DOHH2 (cell line): Measurements from ENCODE around the gene MRPL55.

Experiments used
- H3F3A ChIP-seq: fragments of 200-600 bp; sonication (generic), shearing (Covaris generic); 2 replicates; pipeline ENCODE4 v1.6.0; 2016; ENCODE audit warnings: antibody characterized with exemption, mild to moderate bottlenecking; ENCODE audit not compliant: control insufficient read depth, insufficient read depth
- H3K27ac ChIP-seq: fragments of 200-600 bp; sonication (generic); 2 replicates; pipeline ENCODE4 v1.5.1; 2014; ENCODE audit warnings: low read depth, mild to moderate bottlenecking, low read length, moderate library complexity
- H3K27me3 ChIP-seq: fragments of 200-600 bp; sonication (generic); 2 replicates; pipeline ENCODE4 v1.6.1; 2014; ENCODE audit warnings: mild to moderate bottlenecking, low read length, mixed read lengths; ENCODE audit not compliant: control insufficient read depth
- H3K36me3 ChIP-seq: fragments of 200-600 bp; sonication (generic); 2 replicates; pipeline ENCODE4 v1.6.1; 2014; ENCODE audit warnings: mild to moderate bottlenecking, low read length, moderate library complexity, mixed read lengths; ENCODE audit not compliant: control insufficient read depth
- H3K4me1 ChIP-seq: fragments of 200-600 bp; sonication (generic); 2 replicates; pipeline ENCODE4 v1.6.1; 2014; ENCODE audit warnings: mild to moderate bottlenecking, low read length, mixed read lengths; ENCODE audit not compliant: control insufficient read depth
- H3K4me2 ChIP-seq: fragments of 200-600 bp; sonication (generic); 2 replicates; pipeline ENCODE4 v1.6.0; 2014; ENCODE audit warnings: mild to moderate bottlenecking, low read length, moderate library complexity
- H3K4me3 ChIP-seq: fragments of 200-600 bp; sonication (generic); 2 replicates; pipeline ENCODE4 v1.5.1; 2014; ENCODE audit warnings: mild to moderate bottlenecking, low read length, mixed read lengths
- H3K79me2 ChIP-seq: fragments of 200-600 bp; sonication (generic); 2 replicates; pipeline ENCODE4 v1.6.1; 2014; ENCODE audit warnings: mild to moderate bottlenecking, low read length, mixed read lengths; ENCODE audit not compliant: control insufficient read depth
- H3K9me2 ChIP-seq: fragments of 200-600 bp; sonication (generic); replicated peaks from 2 replicates; pipeline ENCODE4 v1.6.1; 2014; ENCODE audit warnings: mild to moderate bottlenecking, low read length, mixed read lengths; ENCODE audit not compliant: control insufficient read depth
- H3K9me3 ChIP-seq: fragments of 200-600 bp; sonication (generic); 2 replicates; pipeline ENCODE4 v1.6.1; 2014; ENCODE audit warnings: antibody characterized with exemption, low read length, mixed read lengths; ENCODE audit not compliant: control insufficient read depth, insufficient read depth
- H4K20me1 ChIP-seq: fragments of 200-600 bp; sonication (generic); 2 replicates; pipeline ENCODE4 v1.6.0; 2014; ENCODE audit warnings: low read depth, mild to moderate bottlenecking, antibody characterized with exemption, low read length, moderate library complexity; ENCODE audit not compliant: control insufficient read depth, insufficient read depth
- EZH2phosphoT487 ChIP-seq: fragments of 200-600 bp; sonication (generic); IDR thresholded peaks from 2 replicates; pipeline ENCODE4 v1.6.1; 2017; ENCODE audit warnings: borderline replicate concordance, mild to moderate bottlenecking, antibody characterized with exemption, low read length, moderate library complexity, mixed read lengths
- TF ChIP-seq, protein P1 (sequence below): fragments of 200-600 bp; sonication (generic); IDR thresholded peaks from one replicate; pipeline ENCODE4 v1.5.1; 2014; ENCODE audit warnings: antibody characterized with exemption, mild to moderate bottlenecking, low read depth, low read length; ENCODE audit not compliant: poor library complexity, severe bottlenecking

The MRPL55 gene

DNA sequence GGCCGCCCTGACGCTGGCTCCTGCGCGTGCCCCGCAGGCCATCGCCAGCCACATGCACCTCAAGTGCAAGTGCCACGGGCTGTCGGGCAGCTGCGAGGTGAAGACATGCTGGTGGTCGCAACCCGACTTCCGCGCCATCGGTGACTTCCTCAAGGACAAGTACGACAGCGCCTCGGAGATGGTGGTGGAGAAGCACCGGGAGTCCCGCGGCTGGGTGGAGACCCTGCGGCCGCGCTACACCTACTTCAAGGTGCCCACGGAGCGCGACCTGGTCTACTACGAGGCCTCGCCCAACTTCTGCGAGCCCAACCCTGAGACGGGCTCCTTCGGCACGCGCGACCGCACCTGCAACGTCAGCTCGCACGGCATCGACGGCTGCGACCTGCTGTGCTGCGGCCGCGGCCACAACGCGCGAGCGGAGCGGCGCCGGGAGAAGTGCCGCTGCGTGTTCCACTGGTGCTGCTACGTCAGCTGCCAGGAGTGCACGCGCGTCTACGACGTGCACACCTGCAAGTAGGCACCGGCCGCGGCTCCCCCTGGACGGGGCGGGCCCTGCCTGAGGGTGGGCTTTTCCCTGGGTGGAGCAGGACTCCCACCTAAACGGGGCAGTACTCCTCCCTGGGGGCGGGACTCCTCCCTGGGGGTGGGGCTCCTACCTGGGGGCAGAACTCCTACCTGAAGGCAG is 50.0 kb downstream of the MRPL55 start:
- no peaks in the 10 kb centered on the region for H4K20me1 ChIP-seq
- no peak overlapping the region for H3K4me3 ChIP-seq
- H3K36me3 ChIP-seq: no peaks in the 10 kb centered on the region
- H3K9me2 ChIP-seq: no peaks in the 10 kb centered on the region
- no peaks in the 10 kb centered on the region for H3K9me3 ChIP-seq
- H3F3A ChIP-seq: no peaks in the 10 kb centered on the region
- H3K27me3 ChIP-seq: peaks cover 11% of the 10 kb centered on the region; the same call in 1 of the 2 replicates
- no peak overlapping the region for H3K4me2 ChIP-seq
- H3K79me2 ChIP-seq: no peaks in the 10 kb centered on the region
- 0 out of 2 replicates have a peak, but pooled peaks cover 3% of the 10 kb centered on the region for H3K4me1 ChIP-seq
- no peak overlapping the region for H3K27ac ChIP-seq
- no peak for TF ChIP-seq EZH2phosphoT487
- TF ChIP-seq, protein P1, sequence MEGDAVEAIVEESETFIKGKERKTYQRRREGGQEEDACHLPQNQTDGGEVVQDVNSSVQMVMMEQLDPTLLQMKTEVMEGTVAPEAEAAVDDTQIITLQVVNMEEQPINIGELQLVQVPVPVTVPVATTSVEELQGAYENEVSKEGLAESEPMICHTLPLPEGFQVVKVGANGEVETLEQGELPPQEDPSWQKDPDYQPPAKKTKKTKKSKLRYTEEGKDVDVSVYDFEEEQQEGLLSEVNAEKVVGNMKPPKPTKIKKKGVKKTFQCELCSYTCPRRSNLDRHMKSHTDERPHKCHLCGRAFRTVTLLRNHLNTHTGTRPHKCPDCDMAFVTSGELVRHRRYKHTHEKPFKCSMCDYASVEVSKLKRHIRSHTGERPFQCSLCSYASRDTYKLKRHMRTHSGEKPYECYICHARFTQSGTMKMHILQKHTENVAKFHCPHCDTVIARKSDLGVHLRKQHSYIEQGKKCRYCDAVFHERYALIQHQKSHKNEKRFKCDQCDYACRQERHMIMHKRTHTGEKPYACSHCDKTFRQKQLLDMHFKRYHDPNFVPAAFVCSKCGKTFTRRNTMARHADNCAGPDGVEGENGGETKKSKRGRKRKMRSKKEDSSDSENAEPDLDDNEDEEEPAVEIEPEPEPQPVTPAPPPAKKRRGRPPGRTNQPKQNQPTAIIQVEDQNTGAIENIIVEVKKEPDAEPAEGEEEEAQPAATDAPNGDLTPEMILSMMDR: no peak

DNA sequence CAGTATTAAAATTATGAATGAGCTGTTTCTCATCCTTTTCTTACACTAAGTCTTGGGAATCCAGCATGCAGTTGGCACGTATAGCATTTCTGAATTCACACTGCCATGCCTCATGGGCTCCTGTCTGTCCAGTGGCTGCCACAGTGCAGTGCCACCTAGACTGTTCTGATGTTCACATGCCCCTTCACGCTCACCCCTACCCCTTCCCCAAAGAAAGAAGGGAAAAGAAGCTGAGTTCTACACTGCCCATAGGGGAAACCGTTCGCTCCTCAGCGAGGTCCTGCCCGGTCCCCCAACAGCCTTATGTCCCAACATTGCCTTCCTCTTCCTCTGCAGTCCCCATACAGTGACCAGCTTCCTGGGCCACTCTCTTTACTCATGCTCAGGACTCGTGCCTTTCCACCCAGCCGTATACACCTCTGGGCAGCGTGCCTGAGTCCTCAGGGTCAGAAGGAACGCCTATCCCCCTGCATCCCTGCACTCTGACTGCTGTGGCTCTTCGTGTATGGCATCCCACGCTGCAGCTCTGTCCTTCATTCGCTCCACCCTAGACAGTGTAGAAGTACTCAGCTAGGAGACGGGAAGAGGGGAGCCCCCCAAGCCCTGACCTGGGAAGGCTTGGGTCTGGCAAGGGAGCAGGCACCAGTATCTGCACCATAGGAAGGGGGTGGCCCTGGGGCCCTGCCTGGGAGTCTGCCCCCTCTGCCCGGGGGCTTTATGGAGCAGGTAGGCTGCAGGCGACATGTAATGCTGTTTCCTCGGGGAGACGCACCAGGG is 50.7 kb downstream of the MRPL55 start:
- Histone ChIP-seq H3K9me3 (no peaks in the 10 kb centered on the region), H3K9me2 (no peaks in the 10 kb centered on the region), H4K20me1 (no peaks in the 10 kb centered on the region), H3F3A (no peaks in the 10 kb centered on the region), H3K4me3 (no peak overlapping the region), H3K36me3 (no peaks in the 10 kb centered on the region), H3K4me2 (no peak overlapping the region), H3K27ac (no peak overlapping the region), H3K4me1 (0 out of 2 replicates have a peak, but pooled peaks cover 3% of the 10 kb centered on the region), H3K79me2 (no peaks in the 10 kb centered on the region), H3K27me3 (peaks cover 11% of the 10 kb centered on the region; the same call in 1 of the 2 replicates)
- no peak for TF ChIP-seq EZH2phosphoT487
- TF ChIP-seq, protein P1: no peak
